ENCODE measurements around the gene DUSP21.
"Not testable (repeated sequence)": the region's sequence is repeated elsewhere in the genome, so short reads cannot be mapped to it uniquely, and the experiment has no call there.

DUSP21 gene

GRCh38 chrX:44890247-44890646 is 46.4 kb downstream of the DUSP21 start:
- TF ChIP-seq CSDC2 (CRISPR knock-in tag; IDR thresholded peaks at IDR 0.05), result no peak
- TF ChIP-seq, protein P1, sequence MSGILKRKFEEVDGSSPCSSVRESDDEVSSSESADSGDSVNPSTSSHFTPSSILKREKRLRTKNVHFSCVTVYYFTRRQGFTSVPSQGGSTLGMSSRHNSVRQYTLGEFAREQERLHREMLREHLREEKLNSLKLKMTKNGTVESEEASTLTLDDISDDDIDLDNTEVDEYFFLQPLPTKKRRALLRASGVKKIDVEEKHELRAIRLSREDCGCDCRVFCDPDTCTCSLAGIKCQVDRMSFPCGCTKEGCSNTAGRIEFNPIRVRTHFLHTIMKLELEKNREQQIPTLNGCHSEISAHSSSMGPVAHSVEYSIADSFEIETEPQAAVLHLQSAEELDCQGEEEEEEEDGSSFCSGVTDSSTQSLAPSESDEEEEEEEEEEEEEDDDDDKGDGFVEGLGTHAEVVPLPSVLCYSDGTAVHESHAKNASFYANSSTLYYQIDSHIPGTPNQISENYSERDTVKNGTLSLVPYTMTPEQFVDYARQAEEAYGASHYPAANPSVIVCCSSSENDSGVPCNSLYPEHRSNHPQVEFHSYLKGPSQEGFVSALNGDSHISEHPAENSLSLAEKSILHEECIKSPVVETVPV (CRISPR knock-in tag; IDR thresholded peaks at IDR 0.05), result no peak
- TF ChIP-seq ZNF70 (CRISPR knock-in tag; IDR thresholded peaks at IDR 0.05), result no peak
- TF ChIP-seq SNAI2 (CRISPR knock-in tag; IDR thresholded peaks at IDR 0.05), result no peak
- no peak for TF ChIP-seq ISL1 (CRISPR knock-in tag; IDR thresholded peaks at IDR 0.05)
- no peak for TF ChIP-seq TOX (CRISPR knock-in tag; IDR thresholded peaks at IDR 0.05; ENCODE audit: borderline replicate concordance)
- TF ChIP-seq ZNF8 (CRISPR knock-in tag; IDR thresholded peaks at IDR 0.05), result no peak
- no peak for TF ChIP-seq ARNTL (CRISPR knock-in tag; IDR thresholded peaks at IDR 0.05; ENCODE audit: borderline replicate concordance, low read depth)
- TF ChIP-seq, protein P2, sequence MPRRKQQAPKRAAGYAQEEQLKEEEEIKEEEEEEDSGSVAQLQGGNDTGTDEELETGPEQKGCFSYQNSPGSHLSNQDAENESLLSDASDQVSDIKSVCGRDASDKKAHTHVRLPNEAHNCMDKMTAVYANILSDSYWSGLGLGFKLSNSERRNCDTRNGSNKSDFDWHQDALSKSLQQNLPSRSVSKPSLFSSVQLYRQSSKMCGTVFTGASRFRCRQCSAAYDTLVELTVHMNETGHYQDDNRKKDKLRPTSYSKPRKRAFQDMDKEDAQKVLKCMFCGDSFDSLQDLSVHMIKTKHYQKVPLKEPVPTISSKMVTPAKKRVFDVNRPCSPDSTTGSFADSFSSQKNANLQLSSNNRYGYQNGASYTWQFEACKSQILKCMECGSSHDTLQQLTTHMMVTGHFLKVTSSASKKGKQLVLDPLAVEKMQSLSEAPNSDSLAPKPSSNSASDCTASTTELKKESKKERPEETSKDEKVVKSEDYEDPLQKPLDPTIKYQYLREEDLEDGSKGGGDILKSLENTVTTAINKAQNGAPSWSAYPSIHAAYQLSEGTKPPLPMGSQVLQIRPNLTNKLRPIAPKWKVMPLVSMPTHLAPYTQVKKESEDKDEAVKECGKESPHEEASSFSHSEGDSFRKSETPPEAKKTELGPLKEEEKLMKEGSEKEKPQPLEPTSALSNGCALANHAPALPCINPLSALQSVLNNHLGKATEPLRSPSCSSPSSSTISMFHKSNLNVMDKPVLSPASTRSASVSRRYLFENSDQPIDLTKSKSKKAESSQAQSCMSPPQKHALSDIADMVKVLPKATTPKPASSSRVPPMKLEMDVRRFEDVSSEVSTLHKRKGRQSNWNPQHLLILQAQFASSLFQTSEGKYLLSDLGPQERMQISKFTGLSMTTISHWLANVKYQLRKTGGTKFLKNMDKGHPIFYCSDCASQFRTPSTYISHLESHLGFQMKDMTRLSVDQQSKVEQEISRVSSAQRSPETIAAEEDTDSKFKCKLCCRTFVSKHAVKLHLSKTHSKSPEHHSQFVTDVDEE (CRISPR knock-in tag; IDR thresholded peaks at IDR 0.05), result no peak
- TF ChIP-seq POU6F1 (CRISPR knock-in tag; IDR thresholded peaks at IDR 0.05; ENCODE audit: borderline replicate concordance, low read depth), result no peak
- TF ChIP-seq ZNF565 (CRISPR knock-in tag; conservative IDR thresholded peaks at IDR 0.05; ENCODE audit: low read depth), result no peak
- TF ChIP-seq RARB (CRISPR knock-in tag; IDR thresholded peaks at IDR 0.05), result no peak
- TF ChIP-seq BACH2 (CRISPR knock-in tag; IDR thresholded peaks at IDR 0.05; ENCODE audit: borderline replicate concordance), result no peak
- no peak for TF ChIP-seq TCF4 (CRISPR knock-in tag; IDR thresholded peaks at IDR 0.05; ENCODE audit: borderline replicate concordance)
- no peak for ATAC-seq

GRCh38 chrX:44890687-44891086 is 46.9 kb downstream of the DUSP21 start:
- ATAC-seq, result not testable (repeated sequence)

DNA sequence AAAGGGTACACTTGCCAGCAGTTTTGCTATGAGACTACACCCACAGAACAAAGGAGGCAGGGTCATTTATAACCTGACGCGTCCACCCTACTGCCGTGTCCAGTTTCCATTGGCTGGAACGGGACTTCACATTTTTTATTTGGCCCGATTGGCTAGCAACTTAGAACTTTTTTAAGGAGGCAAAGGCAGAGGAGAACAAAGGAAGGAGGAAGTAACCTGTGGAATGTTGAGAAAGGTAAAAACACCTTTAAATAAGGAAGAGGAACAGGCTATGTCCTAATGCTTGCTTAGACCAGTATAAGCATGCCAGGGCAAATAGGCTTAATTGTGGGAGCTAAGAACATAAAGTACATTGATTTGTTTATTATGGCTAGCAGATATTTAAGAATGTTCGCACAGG is 47.8 kb downstream of the DUSP21 start:
- TF ChIP-seq ISL1 (CRISPR knock-in tag; IDR thresholded peaks at IDR 0.05), result no peak
- no peak for TF ChIP-seq RARB (CRISPR knock-in tag; IDR thresholded peaks at IDR 0.05)
- no peak for TF ChIP-seq TOX (CRISPR knock-in tag; IDR thresholded peaks at IDR 0.05; ENCODE audit: borderline replicate concordance)
- TF ChIP-seq BACH2 (CRISPR knock-in tag; IDR thresholded peaks at IDR 0.05; ENCODE audit: borderline replicate concordance), result no peak
- TF ChIP-seq OSR1 (CRISPR knock-in tag; IDR thresholded peaks at IDR 0.05), result no peak
- TF ChIP-seq, protein P3, sequence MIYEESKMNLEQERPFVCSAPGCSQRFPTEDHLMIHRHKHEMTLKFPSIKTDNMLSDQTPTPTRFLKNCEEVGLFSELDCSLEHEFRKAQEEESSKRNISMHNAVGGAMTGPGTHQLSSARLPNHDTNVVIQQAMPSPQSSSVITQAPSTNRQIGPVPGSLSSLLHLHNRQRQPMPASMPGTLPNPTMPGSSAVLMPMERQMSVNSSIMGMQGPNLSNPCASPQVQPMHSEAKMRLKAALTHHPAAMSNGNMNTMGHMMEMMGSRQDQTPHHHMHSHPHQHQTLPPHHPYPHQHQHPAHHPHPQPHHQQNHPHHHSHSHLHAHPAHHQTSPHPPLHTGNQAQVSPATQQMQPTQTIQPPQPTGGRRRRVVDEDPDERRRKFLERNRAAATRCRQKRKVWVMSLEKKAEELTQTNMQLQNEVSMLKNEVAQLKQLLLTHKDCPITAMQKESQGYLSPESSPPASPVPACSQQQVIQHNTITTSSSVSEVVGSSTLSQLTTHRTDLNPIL (CRISPR knock-in tag; IDR thresholded peaks at IDR 0.05; ENCODE audit: low read depth), result no peak
- TF ChIP-seq, protein P2 (CRISPR knock-in tag; IDR thresholded peaks at IDR 0.05), result no peak
- no peak for TF ChIP-seq ZFP3 (CRISPR knock-in tag; IDR thresholded peaks at IDR 0.05)
- no peak for TF ChIP-seq ZNF8 (CRISPR knock-in tag; IDR thresholded peaks at IDR 0.05)
- TF ChIP-seq, protein P1 (CRISPR knock-in tag; IDR thresholded peaks at IDR 0.05), result no peak
- no peak for TF ChIP-seq ZFP30 (CRISPR knock-in tag; IDR thresholded peaks at IDR 0.05)
- TF ChIP-seq ARNTL (CRISPR knock-in tag; IDR thresholded peaks at IDR 0.05; ENCODE audit: borderline replicate concordance, low read depth), result no peak
- no peak for TF ChIP-seq PPARA (CRISPR knock-in tag; IDR thresholded peaks at IDR 0.05; ENCODE audit: borderline replicate concordance)
- TF ChIP-seq ZNF70 (CRISPR knock-in tag; IDR thresholded peaks at IDR 0.05), result no peak
- TF ChIP-seq ESRRG (CRISPR knock-in tag; IDR thresholded peaks at IDR 0.05), result no peak
- no peak for TF ChIP-seq SNAI2 (CRISPR knock-in tag; IDR thresholded peaks at IDR 0.05)
- ATAC-seq, result no peak
